IPS-15b (cell line): ENCODE data around the gene FBXW5.

Experiments
- H3K27me3 ChIP-seq: one replicate; pipeline ENCODE4 v1.6.1; 2013; ENCODE audit warnings: low read length; ENCODE audit not compliant: control insufficient read depth, insufficient read depth
- H3K36me3 ChIP-seq: one replicate; pipeline ENCODE4 v1.6.1; 2013; ENCODE audit warnings: low read length; ENCODE audit not compliant: control insufficient read depth, insufficient read depth
- H3K4me1 ChIP-seq: one replicate; pipeline ENCODE4 v1.6.1; 2013; ENCODE audit warnings: mild to moderate bottlenecking, low read length; ENCODE audit not compliant: control insufficient read depth, insufficient read depth
- H3K4me3 ChIP-seq: one replicate; pipeline ENCODE4 v1.5.1; 2013; ENCODE audit warnings: low read depth, low read length
- H3K9ac ChIP-seq: one replicate; pipeline ENCODE4 v1.6.1; 2013; ENCODE audit warnings: low read depth, mild to moderate bottlenecking, low read length
- H3K9me3 ChIP-seq: one replicate; pipeline ENCODE4 v1.6.1; 2013; ENCODE audit warnings: mild to moderate bottlenecking, low read length; ENCODE audit not compliant: control insufficient read depth, insufficient read depth

Gene FBXW5

DNA sequence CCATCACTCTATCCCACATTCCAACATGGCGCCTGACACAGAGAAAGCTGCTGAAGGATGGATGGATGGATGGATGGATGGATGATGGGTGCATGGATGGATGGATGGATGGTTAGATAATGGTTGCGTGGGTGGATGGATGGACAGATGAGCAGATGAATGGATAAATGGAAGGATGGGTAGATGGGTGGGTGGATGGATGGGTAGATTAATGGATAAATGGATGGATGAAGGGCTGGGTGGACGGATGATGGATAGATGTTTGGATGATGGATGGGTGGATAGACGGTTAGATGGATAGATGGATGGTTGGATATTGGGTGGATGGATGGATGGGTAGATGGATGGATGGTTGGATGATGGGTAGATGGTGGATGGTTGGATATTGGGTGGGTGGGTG is 12.1 kb upstream of the FBXW5 start:
- Histone ChIP-seq H3K9ac (no peak overlapping the region), H3K4me3 (no peak overlapping the region), H3K9me3 (no peaks in the 10 kb centered on the region), H3K27me3 (no peaks in the 10 kb centered on the region), H3K4me1 (no peaks in the 10 kb centered on the region), H3K36me3 (no peaks in the 10 kb centered on the region)

- Histone ChIP-seq H3K36me3 (no peaks in the 10 kb centered on the region), H3K9ac (no peak overlapping the region)
These were observed 11.4 kb upstream of the FBXW5 start for GRCh38 chr9:136955943-136956335.

DNA sequence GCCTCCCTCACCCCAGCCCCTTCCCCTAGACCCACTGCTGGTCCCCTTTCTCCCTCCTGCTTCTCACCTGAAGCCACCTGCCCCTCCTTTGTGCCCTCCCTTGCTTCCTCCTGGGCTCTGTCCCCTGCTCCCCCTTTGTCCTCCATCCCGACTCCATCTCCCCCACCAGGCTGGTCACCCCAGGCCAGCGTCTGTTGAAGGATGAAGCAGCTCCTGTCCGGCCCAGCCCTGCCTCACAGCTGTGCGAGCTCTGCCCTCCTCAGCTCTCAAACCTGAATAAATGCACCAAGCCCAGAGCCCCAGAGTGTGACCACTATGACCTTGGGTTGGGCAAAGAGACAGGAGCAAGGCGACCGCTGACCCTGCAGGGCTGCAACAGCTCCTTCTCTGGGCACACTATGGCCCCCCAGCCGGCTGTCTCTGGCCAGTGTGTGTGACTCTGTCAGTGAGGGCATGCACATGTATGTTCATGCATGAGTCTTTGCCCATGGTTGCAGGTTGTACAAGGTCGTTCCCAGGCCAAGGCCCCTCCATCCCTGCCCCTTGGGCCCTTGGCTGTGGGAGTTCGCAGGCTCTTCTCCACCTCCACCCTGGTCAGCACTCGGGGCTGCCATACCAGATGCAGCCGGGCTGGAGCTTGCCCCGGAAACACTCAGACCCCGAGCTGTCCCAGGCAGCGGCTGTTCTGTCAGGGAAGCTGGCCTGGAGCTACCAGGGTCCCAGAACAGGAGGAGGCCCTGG is 10.8 kb upstream of the FBXW5 start:
- no peaks in the 10 kb centered on the region for H3K9me3 ChIP-seq
- H3K36me3 ChIP-seq, result no peaks in the 10 kb centered on the region
- H3K4me1 ChIP-seq, result no peaks in the 10 kb centered on the region
- no peak overlapping the region for H3K9ac ChIP-seq
- no peaks in the 10 kb centered on the region for H3K27me3 ChIP-seq
- no peak overlapping the region for H3K4me3 ChIP-seq

More at GRCh38 chr9:136955943-136956335, 11.4 kb upstream of the FBXW5 start:
- no peaks in the 10 kb centered on the region for H3K9me3 ChIP-seq
- no peak overlapping the region for H3K4me3 ChIP-seq
- no peaks in the 10 kb centered on the region for H3K4me1 ChIP-seq
- no peaks in the 10 kb centered on the region for H3K27me3 ChIP-seq

GRCh38 chr9:136954270-136955083 is 9.9 kb upstream of the FBXW5 start:
- H3K36me3 ChIP-seq, result no peaks in the 10 kb centered on the region
- H3K4me1 ChIP-seq, result no peaks in the 10 kb centered on the region
- no peak overlapping the region for H3K4me3 ChIP-seq
- H3K9me3 ChIP-seq, result no peaks in the 10 kb centered on the region
- no peaks in the 10 kb centered on the region for H3K27me3 ChIP-seq
- no peak overlapping the region for H3K9ac ChIP-seq

GRCh38 chr9:136953771-136954269 is 9.3 kb upstream of the FBXW5 start:
- Histone ChIP-seq H3K27me3 (no peaks in the 10 kb centered on the region), H3K9me3 (no peaks in the 10 kb centered on the region), H3K9ac (no peak overlapping the region), H3K4me1 (no peaks in the 10 kb centered on the region), H3K36me3 (no peaks in the 10 kb centered on the region), H3K4me3 (no peak overlapping the region)

DNA sequence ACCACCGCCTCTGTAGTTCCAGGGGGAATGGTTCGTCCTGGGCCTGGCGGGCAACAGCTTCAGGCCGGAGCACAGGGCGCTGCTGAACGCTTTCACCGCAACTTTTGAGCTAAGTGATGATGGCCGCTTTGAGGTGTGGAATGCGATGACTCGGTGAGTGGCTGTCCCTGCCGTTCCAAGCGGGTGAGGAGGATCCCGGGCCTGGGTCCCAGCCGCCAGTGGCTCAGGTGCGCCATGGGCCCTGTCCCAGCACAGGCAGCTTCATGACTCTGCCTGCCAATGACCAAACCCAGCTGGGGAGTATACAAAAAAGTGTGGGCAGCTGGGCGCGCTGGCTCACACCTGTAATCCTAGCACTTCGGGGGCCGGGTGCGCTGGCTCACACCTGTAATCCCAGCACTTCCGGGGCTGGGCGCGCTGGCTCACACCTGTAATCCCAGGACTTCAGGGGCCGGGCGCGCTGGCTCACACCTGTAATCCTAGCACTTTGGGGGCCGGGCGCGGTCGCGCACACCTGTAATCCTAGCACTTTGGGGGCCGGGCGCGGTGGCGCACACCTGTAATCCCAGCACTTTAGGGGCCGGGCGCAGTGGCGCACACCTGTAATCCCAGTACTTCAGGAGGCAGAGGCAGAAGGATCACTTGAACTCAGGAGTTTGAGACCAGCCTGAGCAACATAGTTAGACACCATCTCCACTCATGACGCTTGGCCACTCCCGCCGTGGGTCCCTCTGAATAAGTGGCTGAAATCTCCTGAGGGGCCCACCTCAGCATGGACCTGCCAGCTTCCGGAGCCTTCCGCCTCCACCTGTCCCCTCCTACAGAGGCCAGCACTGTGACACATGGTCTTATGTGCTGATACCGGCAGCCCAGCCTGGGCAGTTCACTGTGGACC is 8.6 kb upstream of the FBXW5 start:
- Histone ChIP-seq H3K36me3 (no peaks in the 10 kb centered on the region), H3K27me3 (no peaks in the 10 kb centered on the region), H3K9ac (no peak overlapping the region), H3K9me3 (no peaks in the 10 kb centered on the region), H3K4me1 (no peaks in the 10 kb centered on the region), H3K4me3 (no peak overlapping the region)

DNA sequence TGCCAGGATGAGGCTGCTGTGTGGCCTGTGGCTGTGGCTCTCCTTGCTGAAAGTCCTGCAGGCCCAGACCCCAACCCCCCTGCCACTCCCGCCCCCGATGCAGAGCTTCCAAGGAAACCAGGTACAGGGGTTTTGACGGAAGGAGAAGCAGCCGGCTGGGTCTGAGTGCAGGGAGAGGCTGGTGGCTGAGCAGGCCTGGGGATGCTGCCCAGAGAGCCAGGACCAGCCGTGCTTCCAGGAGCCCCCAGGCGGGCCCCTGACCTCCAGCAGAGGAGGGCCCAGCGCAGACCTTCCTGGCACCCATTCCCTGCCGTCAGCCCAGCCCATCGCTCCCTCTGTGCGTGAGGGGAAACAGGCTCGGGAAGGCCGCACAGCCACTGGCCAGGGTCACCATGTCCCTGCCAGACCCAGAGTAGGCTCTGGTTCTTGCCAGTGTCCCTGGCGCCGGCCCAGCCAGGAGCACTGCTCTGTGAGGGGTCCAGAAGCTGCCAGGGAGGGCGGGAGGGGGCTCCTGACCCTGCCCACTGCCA is 7.8 kb upstream of the FBXW5 start:
- Histone ChIP-seq H3K27me3 (no peaks in the 10 kb centered on the region), H3K9me3 (no peaks in the 10 kb centered on the region), H3K4me3 (no peak overlapping the region), H3K36me3 (no peaks in the 10 kb centered on the region), H3K9ac (no peak overlapping the region), H3K4me1 (no peaks in the 10 kb centered on the region)

- no peaks in the 10 kb centered on the region for H3K9me3 ChIP-seq
These were observed 7.2 kb upstream of the FBXW5 start, which contains the start of gene LCN12 for GRCh38 chr9:136951541-136952320. LCN12 (plus strand) TSS chr9:136952273; CDS start chr9:136952328, 55 bp downstream.

GRCh38 chr9:136950656-136951276 is 6.2 kb upstream of the FBXW5 start:
- peak overlapping the region; percentile 83 for H3K9ac ChIP-seq
- H3K9me3 ChIP-seq, result no peaks in the 10 kb centered on the region
- H3K36me3 ChIP-seq, result no peaks in the 10 kb centered on the region
- H3K4me3 ChIP-seq, result peak overlapping the region; percentile 73
- no peaks in the 10 kb centered on the region for H3K4me1 ChIP-seq
- H3K27me3 ChIP-seq, result no peaks in the 10 kb centered on the region

More at GRCh38 chr9:136951541-136952320, 7.2 kb upstream of the FBXW5 start, which contains the start of gene LCN12:
- H3K4me1 ChIP-seq, result no peaks in the 10 kb centered on the region
- H3K4me3 ChIP-seq, result no peak within 1 kb of the TSS
- H3K9ac ChIP-seq, result no peak within 1 kb of the TSS
- no peaks in the 10 kb centered on the region for H3K36me3 ChIP-seq
- no peaks in the 10 kb centered on the region for H3K27me3 ChIP-seq

DNA sequence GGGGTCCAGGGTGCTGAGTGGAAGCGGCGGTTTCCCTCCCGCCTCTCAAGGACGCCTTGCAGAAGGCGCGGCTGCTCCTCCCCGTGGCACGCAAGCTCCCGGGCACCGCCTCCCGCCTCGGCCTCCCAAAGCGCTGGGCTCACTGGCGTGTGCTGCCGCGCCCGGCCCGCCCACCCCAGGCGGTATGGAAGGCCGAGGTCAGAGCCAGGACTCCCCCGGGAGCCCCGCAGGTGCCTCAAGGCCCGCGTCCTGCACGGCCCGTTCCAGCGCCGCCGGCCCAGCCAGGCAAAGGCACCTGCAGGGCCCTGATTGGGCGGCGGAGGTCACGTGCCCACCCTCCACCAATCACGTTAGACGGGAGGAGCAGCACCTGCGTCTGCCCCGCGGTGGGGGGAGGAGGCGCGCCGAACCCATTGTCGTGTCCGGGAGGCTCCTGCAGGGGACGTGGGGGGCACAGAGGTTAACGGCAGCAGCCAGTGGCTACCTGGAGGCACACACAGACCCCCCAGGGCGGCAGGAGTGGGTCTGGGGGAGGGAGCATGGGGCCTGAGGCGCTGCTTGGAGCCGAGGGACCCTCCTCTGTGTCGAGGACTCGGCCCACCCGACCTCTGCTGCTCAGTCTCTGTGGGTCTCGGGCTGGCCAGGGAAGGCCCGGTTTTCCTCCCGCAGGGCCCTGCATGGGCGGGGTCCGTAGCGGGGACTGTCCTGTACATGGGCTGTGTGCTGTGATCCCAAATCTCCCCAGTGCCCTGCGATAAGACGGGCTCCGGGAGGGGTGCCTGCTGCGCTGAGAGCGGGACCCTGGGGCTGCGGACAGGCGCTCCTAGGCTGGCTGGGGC is 5.5 kb upstream of the FBXW5 start:
- Histone ChIP-seq H3K9me3 (no peaks in the 10 kb centered on the region), H3K4me3 (peak overlapping the region; percentile 73), H3K36me3 (no peaks in the 10 kb centered on the region), H3K4me1 (no peaks in the 10 kb centered on the region), H3K27me3 (no peaks in the 10 kb centered on the region), H3K9ac (peak overlapping the region; percentile 83)
